GM12874 (cell line): ENCODE results near the gene PIP4K2B.
A peak's percentile ranks its signal among the peaks of the same experiment; 100 is the strongest.

ENCODE experiments used
- CTCF ChIP-seq: IDR thresholded peaks from 2 replicates; pipeline ENCODE4 v1.5.1; 2011; ENCODE audit warnings: low read depth, mild to moderate bottlenecking, control low read depth, low read length, moderate library complexity; ENCODE audit not compliant: insufficient read depth

Gene PIP4K2B

GRCh38 chr17:38766341-38766740, 33.0 kb downstream of the PIP4K2B start:
- TF ChIP-seq CTCF: no peak

GRCh38 chr17:38762231-38762630, 37.1 kb downstream of the PIP4K2B start:
- TF ChIP-seq CTCF: no peak

GRCh38 chr17:38761612-38762011, 37.7 kb downstream of the PIP4K2B start:
- TF ChIP-seq CTCF: peak; percentile 45; the same call in 1 of the 2 replicates

GRCh38 chr17:38753071-38753506, 46.3 kb downstream of the PIP4K2B start:
- TF ChIP-seq CTCF: no peak

GRCh38 chr17:38752308-38753070, 46.9 kb downstream of the PIP4K2B start, which contains the start of gene PSMB3:
TSS of gene PSMB3 (plus strand) at chr17:38752741. CDS start at chr17:38752827, 86 bp downstream.
- no peak for TF ChIP-seq CTCF

GRCh38 chr17:38751808-38752307, 47.5 kb downstream of the PIP4K2B start:
- TF ChIP-seq CTCF: no peak

- TF ChIP-seq CTCF: no peak
These were observed 48.1 kb downstream of the PIP4K2B start for GRCh38 chr17:38751144-38751807.
